RWPE2 (cell line): ENCODE measurements around the gene ADGRG7.

Experiments
- ATAC-seq: fragments of 200-7000 bp; cut with Tn5 transposase; 3 replicates; pipeline ENCODE4 v1.9.1; 2021; ENCODE audit warnings: low read depth
- DNase-seq: peaks from one replicate; pipeline ENCODE4 v3.0.0-alpha.2; 2020; ENCODE audit warnings: low spot score
- H3K27ac ChIP-seq: fragments of 450-650 bp; 2 replicates; pipeline ENCODE4 v1.5.1; 2017; ENCODE audit warnings: mild to moderate bottlenecking; ENCODE audit not compliant: poor library complexity, severe bottlenecking
- H3K27me3 ChIP-seq: fragments of 250-450 bp; sonication (Bioruptor Pico); 2 replicates; pipeline ENCODE4 v1.5.1; 2021; ENCODE audit warnings: mild to moderate bottlenecking, moderate library complexity; ENCODE audit not compliant: insufficient read depth, poor library complexity, severe bottlenecking
- H3K36me3 ChIP-seq: fragments of 250-450 bp; sonication (Bioruptor Pico); 2 replicates; pipeline ENCODE4 v1.5.1; 2020; ENCODE audit warnings: low read depth, mild to moderate bottlenecking, moderate library complexity
- H3K4me1 ChIP-seq: fragments of 250-450 bp; sonication (Bioruptor Pico); 2 replicates; pipeline ENCODE4 v1.5.1; 2021; ENCODE audit warnings: mild to moderate bottlenecking, moderate library complexity; ENCODE audit not compliant: insufficient read depth, poor library complexity, severe bottlenecking
- H3K4me3 ChIP-seq: fragments of 250-450 bp; sonication (Bioruptor Pico); 2 replicates; pipeline ENCODE4 v1.5.1; 2021; ENCODE audit warnings: mild to moderate bottlenecking, moderate library complexity; ENCODE audit not compliant: severe bottlenecking
- H3K9me3 ChIP-seq: fragments of 250-450 bp; sonication (Bioruptor Pico); 2 replicates; pipeline ENCODE4 v1.5.1; 2021; ENCODE audit warnings: mild to moderate bottlenecking, moderate library complexity; ENCODE audit not compliant: severe bottlenecking
- TF ChIP-seq, protein P1 (sequence below): fragments of 450-650 bp; IDR thresholded peaks from one replicate; pipeline ENCODE4 v1.5.1; 2017; ENCODE audit warnings: mild to moderate bottlenecking, moderate library complexity; ENCODE audit not compliant: poor library complexity, severe bottlenecking

Gene ADGRG7

DNA sequence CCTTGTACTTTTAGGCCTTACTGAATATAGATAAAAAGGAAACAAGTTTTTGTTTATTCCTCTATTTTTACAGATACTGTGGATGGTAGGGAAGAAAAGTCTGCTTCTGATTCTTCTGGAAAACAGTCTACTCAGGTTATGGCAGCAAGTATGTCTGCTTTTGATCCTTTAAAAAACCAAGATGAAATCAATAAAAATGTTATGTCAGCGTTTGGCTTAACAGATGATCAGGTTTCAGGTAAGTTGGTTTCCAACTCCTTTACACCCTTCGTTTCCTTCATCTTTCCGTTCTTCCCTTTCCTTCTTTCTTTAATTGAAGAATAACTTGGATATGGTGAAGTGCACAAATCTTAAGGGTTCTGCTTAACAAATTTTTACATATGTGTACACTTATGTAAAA lies 123.0 kb downstream of the ADGRG7 start:
- no peak overlapping the region for H3K4me3 ChIP-seq
- TF ChIP-seq, protein P1, sequence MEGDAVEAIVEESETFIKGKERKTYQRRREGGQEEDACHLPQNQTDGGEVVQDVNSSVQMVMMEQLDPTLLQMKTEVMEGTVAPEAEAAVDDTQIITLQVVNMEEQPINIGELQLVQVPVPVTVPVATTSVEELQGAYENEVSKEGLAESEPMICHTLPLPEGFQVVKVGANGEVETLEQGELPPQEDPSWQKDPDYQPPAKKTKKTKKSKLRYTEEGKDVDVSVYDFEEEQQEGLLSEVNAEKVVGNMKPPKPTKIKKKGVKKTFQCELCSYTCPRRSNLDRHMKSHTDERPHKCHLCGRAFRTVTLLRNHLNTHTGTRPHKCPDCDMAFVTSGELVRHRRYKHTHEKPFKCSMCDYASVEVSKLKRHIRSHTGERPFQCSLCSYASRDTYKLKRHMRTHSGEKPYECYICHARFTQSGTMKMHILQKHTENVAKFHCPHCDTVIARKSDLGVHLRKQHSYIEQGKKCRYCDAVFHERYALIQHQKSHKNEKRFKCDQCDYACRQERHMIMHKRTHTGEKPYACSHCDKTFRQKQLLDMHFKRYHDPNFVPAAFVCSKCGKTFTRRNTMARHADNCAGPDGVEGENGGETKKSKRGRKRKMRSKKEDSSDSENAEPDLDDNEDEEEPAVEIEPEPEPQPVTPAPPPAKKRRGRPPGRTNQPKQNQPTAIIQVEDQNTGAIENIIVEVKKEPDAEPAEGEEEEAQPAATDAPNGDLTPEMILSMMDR: no peak
- DNase-seq (no peak), ATAC-seq (no peak)
- H3K27ac ChIP-seq: no peak overlapping the region
- peaks cover 98% of the 10 kb centered on the region for H3K36me3 ChIP-seq
- H3K9me3 ChIP-seq: no peaks in the 10 kb centered on the region
- H3K4me1 ChIP-seq: no peaks in the 10 kb centered on the region
- no peaks in the 10 kb centered on the region for H3K27me3 ChIP-seq

DNA sequence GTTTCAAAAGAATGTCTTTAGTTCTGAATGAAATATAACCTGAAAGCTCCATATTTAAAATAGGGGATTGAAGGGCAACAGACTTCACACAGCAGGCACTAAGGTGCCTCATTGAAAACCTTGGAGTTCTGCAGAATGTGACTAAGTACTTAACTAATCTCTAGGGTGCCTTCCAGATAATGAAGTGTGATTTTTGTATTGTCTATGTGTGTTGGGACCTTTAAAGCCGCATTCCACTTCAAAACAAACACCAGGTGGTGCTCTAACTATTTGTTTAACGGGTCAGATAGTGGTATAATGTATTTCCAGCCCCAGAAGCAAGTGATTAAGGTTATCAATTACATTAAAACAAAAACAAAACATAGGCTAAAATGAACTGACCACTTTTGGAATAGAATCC lies 127.9 kb downstream of the ADGRG7 start:
- Histone ChIP-seq H3K27ac (no peak overlapping the region), H3K4me1 (no peaks in the 10 kb centered on the region), H3K27me3 (no peaks in the 10 kb centered on the region), H3K9me3 (no peaks in the 10 kb centered on the region), H3K4me3 (no peak overlapping the region), H3K36me3 (peaks cover 100% of the 10 kb centered on the region)
- TF ChIP-seq, protein P1: peak; percentile 56
- DNase-seq (no peak), ATAC-seq (peak; percentile 42; the same call in 1 of the 3 replicates)

DNA sequence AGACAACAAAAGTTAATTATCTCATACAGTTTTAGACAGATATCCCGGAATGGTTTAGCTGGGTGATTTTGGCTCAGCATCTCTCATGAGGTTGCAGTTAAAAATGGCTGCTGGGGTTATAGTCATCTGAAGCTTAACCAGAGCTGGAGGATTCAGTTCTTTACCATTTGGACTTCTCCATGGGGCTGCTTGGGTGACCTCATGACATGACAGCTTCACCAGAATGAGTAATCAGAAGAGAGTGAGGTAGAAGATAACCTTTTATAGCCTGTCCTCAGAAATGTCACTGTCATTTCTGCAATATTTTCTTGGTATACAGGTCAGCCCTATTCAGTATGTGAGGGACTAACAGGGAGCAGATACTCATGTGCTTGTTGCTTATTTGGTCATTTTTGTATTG lies 130.8 kb downstream of the ADGRG7 start:
- Histone ChIP-seq H3K4me3 (no peak overlapping the region), H3K9me3 (no peaks in the 10 kb centered on the region), H3K36me3 (peaks cover 100% of the 10 kb centered on the region), H3K27me3 (no peaks in the 10 kb centered on the region), H3K4me1 (no peaks in the 10 kb centered on the region), H3K27ac (no peak overlapping the region)
- DNase-seq (no peak), ATAC-seq (no peak)
- TF ChIP-seq, protein P1: no peak

DNA sequence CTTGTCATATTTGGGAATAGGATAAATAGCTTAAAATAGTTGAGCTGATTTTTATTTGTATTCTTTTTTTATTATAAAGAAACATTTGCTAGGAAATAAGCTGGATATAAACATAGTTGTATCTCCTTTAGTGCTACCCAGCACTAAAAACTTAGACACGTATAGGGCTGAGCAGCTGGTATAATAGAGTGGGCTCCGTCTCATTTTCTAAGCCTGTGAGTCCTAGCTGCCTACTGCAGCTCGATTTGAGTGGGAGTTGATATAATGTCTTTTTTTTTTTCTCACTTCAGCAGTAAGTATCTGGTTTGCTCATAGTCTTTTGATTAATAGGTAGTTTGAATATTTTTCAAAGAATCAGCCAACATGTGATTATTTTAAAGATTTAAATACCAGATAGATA lies 134.1 kb downstream of the ADGRG7 start:
- no peaks in the 10 kb centered on the region for H3K27me3 ChIP-seq
- H3K4me3 ChIP-seq: no peak overlapping the region
- DNase-seq: no peak
- no peak for ATAC-seq
- no peak overlapping the region for H3K27ac ChIP-seq
- H3K36me3 ChIP-seq: peaks cover 100% of the 10 kb centered on the region
- TF ChIP-seq, protein P1: no peak
- no peaks in the 10 kb centered on the region for H3K9me3 ChIP-seq
- H3K4me1 ChIP-seq: no peaks in the 10 kb centered on the region

DNA sequence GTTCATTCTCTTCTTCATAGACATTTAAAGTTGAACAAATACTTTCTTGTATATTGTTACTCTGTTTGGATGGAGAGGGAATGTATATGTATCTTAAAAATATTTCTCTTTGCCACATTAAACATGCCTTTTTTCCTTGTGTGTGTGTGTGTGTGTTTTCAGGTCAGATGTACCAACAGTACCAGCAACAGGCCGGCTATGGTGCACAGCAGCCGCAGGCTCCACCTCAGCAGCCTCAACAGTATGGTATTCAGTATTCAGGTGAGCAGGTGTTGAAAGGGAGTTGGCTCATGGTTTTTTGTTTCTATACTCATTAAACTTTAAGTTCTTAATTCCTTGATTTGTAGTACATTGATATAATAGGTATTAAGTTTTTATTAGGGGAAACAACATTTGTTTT lies 135.3 kb downstream of the ADGRG7 start:
- TF ChIP-seq, protein P1: no peak
- H3K36me3 ChIP-seq: peaks cover 100% of the 10 kb centered on the region
- no peak for ATAC-seq

More for the DNA sequence above, 135.3 kb downstream of the ADGRG7 start:
- Histone ChIP-seq H3K27ac (no peak overlapping the region), H3K4me1 (no peaks in the 10 kb centered on the region), H3K9me3 (no peaks in the 10 kb centered on the region), H3K4me3 (no peak overlapping the region), H3K27me3 (no peaks in the 10 kb centered on the region)
- no peak for DNase-seq
